ENCODE measurements around the gene UQCC2.

Gene UQCC2

GRCh38 chr6:33702345-33702977 is 9.0 kb downstream of the UQCC2 start:
- no peak overlapping the region for H3K27ac ChIP-seq (ENCODE audit: low read depth, low read length)
- peak; percentile 51 for TF ChIP-seq CTCF (IDR thresholded peaks at IDR 0.05; ENCODE audit: low read depth, low read length, poor library complexity, severe bottlenecking)
- TF ChIP-seq EZH2phosphoT487 (IDR thresholded peaks at IDR 0.05; ENCODE audit: borderline replicate concordance, low read length) = no peak
- no peaks in the 10 kb centered on the region for H3K9me3 ChIP-seq (ENCODE audit: control insufficient read depth, insufficient read depth, low read length)
- no peak overlapping the region for H3K4me3 ChIP-seq (ENCODE audit: low read length)
- peaks cover 26% of the 10 kb centered on the region for H3K4me1 ChIP-seq (ENCODE audit: control insufficient read depth, low read length)
- H4K20me1 ChIP-seq (ENCODE audit: control insufficient read depth, insufficient read depth, low read depth, low read length) = no peaks in the 10 kb centered on the region
- H3K27me3 ChIP-seq (ENCODE audit: control insufficient read depth, low read length) = no peaks in the 10 kb centered on the region
- no peak overlapping the region for H3K4me2 ChIP-seq (ENCODE audit: low read length)
- no peaks in the 10 kb centered on the region for H3K79me2 ChIP-seq (ENCODE audit: control insufficient read depth, low read length)
- H3K36me3 ChIP-seq (ENCODE audit: control insufficient read depth, low read length) = peaks cover 48% of the 10 kb centered on the region
- H3F3A ChIP-seq (ENCODE audit: control insufficient read depth, insufficient read depth) = peaks cover 44% of the 10 kb centered on the region
- H3K9me2 ChIP-seq (replicated peaks; ENCODE audit: control insufficient read depth, low read length) = no peaks in the 10 kb centered on the region

- Histone ChIP-seq H3K79me2 (ENCODE audit: control insufficient read depth, low read length) (peaks cover 3% of the 10 kb centered on the region; the same call in 1 of the 2 replicates), H3K27ac (ENCODE audit: low read depth, low read length) (peak overlapping the region; percentile 29), H3F3A (ENCODE audit: control insufficient read depth, insufficient read depth) (peaks cover 46% of the 10 kb centered on the region), H3K9me3 (ENCODE audit: control insufficient read depth, insufficient read depth, low read length) (no peaks in the 10 kb centered on the region), H3K4me1 (ENCODE audit: control insufficient read depth, low read length) (peaks cover 45% of the 10 kb centered on the region), H3K27me3 (ENCODE audit: control insufficient read depth, low read length) (no peaks in the 10 kb centered on the region), H3K36me3 (ENCODE audit: control insufficient read depth, low read length) (peaks cover 65% of the 10 kb centered on the region), H4K20me1 (ENCODE audit: control insufficient read depth, insufficient read depth, low read depth, low read length) (0 out of 2 replicates have a peak, but pooled peaks cover 5% of the 10 kb centered on the region), H3K9me2 (replicated peaks; ENCODE audit: control insufficient read depth, low read length) (no peaks in the 10 kb centered on the region), H3K4me2 (ENCODE audit: low read length) (no peak overlapping the region; the same call in 1 of the 2 replicates), H3K4me3 (ENCODE audit: low read length) (no peak overlapping the region)
- TF ChIP-seq EZH2phosphoT487 (IDR thresholded peaks at IDR 0.05; ENCODE audit: borderline replicate concordance, low read length) (no peak), CTCF (IDR thresholded peaks at IDR 0.05; ENCODE audit: low read depth, low read length, poor library complexity, severe bottlenecking) (peak; percentile 92)
These were observed 11.0 kb downstream of the UQCC2 start for GRCh38 chr6:33700391-33701050.

GRCh38 chr6:33699739-33700138 is 11.8 kb downstream of the UQCC2 start:
- peak overlapping the region; percentile 29 for H3K27ac ChIP-seq (ENCODE audit: low read depth, low read length)
- H3K4me1 ChIP-seq (ENCODE audit: control insufficient read depth, low read length) = peaks cover 52% of the 10 kb centered on the region
- H3K4me3 ChIP-seq (ENCODE audit: low read length) = no peak overlapping the region
- peaks cover 44% of the 10 kb centered on the region for H3F3A ChIP-seq (ENCODE audit: control insufficient read depth, insufficient read depth)
- H3K27me3 ChIP-seq (ENCODE audit: control insufficient read depth, low read length) = no peaks in the 10 kb centered on the region
- no peak for TF ChIP-seq CTCF (IDR thresholded peaks at IDR 0.05; ENCODE audit: low read depth, low read length, poor library complexity, severe bottlenecking)
- no peak for TF ChIP-seq EZH2phosphoT487 (IDR thresholded peaks at IDR 0.05; ENCODE audit: borderline replicate concordance, low read length)
- peaks cover 73% of the 10 kb centered on the region for H3K36me3 ChIP-seq (ENCODE audit: control insufficient read depth, low read length)
- H3K4me2 ChIP-seq (ENCODE audit: low read length) = no peak overlapping the region
- peaks cover 3% of the 10 kb centered on the region; the same call in 1 of the 2 replicates for H3K79me2 ChIP-seq (ENCODE audit: control insufficient read depth, low read length)
- no peaks in the 10 kb centered on the region for H3K9me2 ChIP-seq (replicated peaks; ENCODE audit: control insufficient read depth, low read length)
- 0 out of 2 replicates have a peak, but pooled peaks cover 5% of the 10 kb centered on the region for H4K20me1 ChIP-seq (ENCODE audit: control insufficient read depth, insufficient read depth, low read depth, low read length)
- no peaks in the 10 kb centered on the region for H3K9me3 ChIP-seq (ENCODE audit: control insufficient read depth, insufficient read depth, low read length)
